ENCODE measurements around the gene TRIP10. TPM values are rescaled to one million over a fixed set of nuclear protein-coding genes. Genes with fewer than 3 reads are reported as not detected.

The TRIP10 gene
- total RNA-seq, 1 experiment from 2014 or later, result 96.6 TPM

GRCh38 chr19:6772028-6772865, 32.8 kb downstream of the TRIP10 start, which contains the start of gene VAV1:
VAV1 (plus strand) TSS chr19:6772708; CDS start chr19:6772808, 100 bp downstream.
- no peaks in the 10 kb centered on the region for H3K27me3 ChIP-seq (ENCODE audit: low read length)
- H4K20me1 ChIP-seq (ENCODE audit: low read length), result no peaks in the 10 kb centered on the region
- no peaks in the 10 kb centered on the region for H3K79me2 ChIP-seq (ENCODE audit: low read length)
- POLR2A ChIA-PET (ENCODE audit: unreplicated experiment), result no interaction called here
- intact Hi-C loops (cut with micrococcal nuclease), result no loop called here
- H3K27ac ChIP-seq (ENCODE audit: low read length), result no peak within 1 kb of the TSS
- 0 out of 2 replicates have a peak, but pooled peaks cover 5% of the 10 kb centered on the region for H3K4me1 ChIP-seq (ENCODE audit: insufficient read depth, low read length)
- TF ChIP-seq EZH2phosphoT487 (IDR thresholded peaks at IDR 0.05; ENCODE audit: borderline replicate concordance, low read length), result no peak
- TF ChIP-seq EZH2 (IDR thresholded peaks at IDR 0.05; ENCODE audit: low read length, unreplicated experiment), result no peak
- no peak for TF ChIP-seq CTCF (conservative IDR thresholded peaks at IDR 0.05; ENCODE audit: low read depth, low read length)
- DNase-seq (no peak), ATAC-seq (no peak)
- H3K9ac ChIP-seq (ENCODE audit: low read length), result no peak within 1 kb of the TSS
- no peak within 1 kb of the TSS for H2AFZ ChIP-seq (ENCODE audit: low read length)
- CTCF ChIA-PET, result no interaction called here
- no peaks in the 10 kb centered on the region for H3K36me3 ChIP-seq (ENCODE audit: low read depth, low read length)
- no peaks in the 10 kb centered on the region for H3F3A ChIP-seq (ENCODE audit: low read length, unreplicated experiment)
- H3K9me2 ChIP-seq (replicated peaks; ENCODE audit: low read length), result no peaks in the 10 kb centered on the region
- no TSS peak for BruUV-seq (replicated peaks)
- H3K4me3 ChIP-seq (ENCODE audit: low read length), result no peak within 1 kb of the TSS
- H3K9me3 ChIP-seq (ENCODE audit: low read length), result no peaks in the 10 kb centered on the region
- no peak within 1 kb of the TSS for H3K4me2 ChIP-seq (ENCODE audit: low read length)

- Histone ChIP-seq H3K9me2 (replicated peaks; ENCODE audit: low read length) (no peaks in the 10 kb centered on the region), H3K9me3 (ENCODE audit: low read length) (no peaks in the 10 kb centered on the region), H3K4me3 (ENCODE audit: low read length) (no peak overlapping the region), H3K4me1 (ENCODE audit: insufficient read depth, low read length) (0 out of 2 replicates have a peak, but pooled peaks cover 3% of the 10 kb centered on the region), H3K79me2 (ENCODE audit: low read length) (no peaks in the 10 kb centered on the region), H4K20me1 (ENCODE audit: low read length) (no peaks in the 10 kb centered on the region), H2AFZ (ENCODE audit: low read length) (no peak overlapping the region), H3K27ac (ENCODE audit: low read length) (no peak overlapping the region), H3F3A (ENCODE audit: low read length, unreplicated experiment) (no peaks in the 10 kb centered on the region), H3K9ac (ENCODE audit: low read length) (no peak overlapping the region), H3K36me3 (ENCODE audit: low read depth, low read length) (no peaks in the 10 kb centered on the region), H3K27me3 (ENCODE audit: low read length) (no peaks in the 10 kb centered on the region), H3K4me2 (ENCODE audit: low read length) (no peak overlapping the region)
- POLR2A ChIA-PET (ENCODE audit: unreplicated experiment), result no interaction called here
- TF ChIP-seq CTCF (conservative IDR thresholded peaks at IDR 0.05; ENCODE audit: low read depth, low read length) (no peak), EZH2 (IDR thresholded peaks at IDR 0.05; ENCODE audit: low read length, unreplicated experiment) (no peak), EZH2phosphoT487 (IDR thresholded peaks at IDR 0.05; ENCODE audit: borderline replicate concordance, low read length) (no peak)
- BruUV-seq (replicated peaks), result no TSS peak
- DNase-seq, result no peak
- no peak for ATAC-seq
- intact Hi-C loops (cut with micrococcal nuclease), result no loop called here
- CTCF ChIA-PET, result no interaction called here
These were observed 33.4 kb downstream of the TRIP10 start for GRCh38 chr19:6772866-6773322.

- no peaks in the 10 kb centered on the region for H3K9me2 ChIP-seq (replicated peaks; ENCODE audit: low read length)
- H3K4me1 ChIP-seq (ENCODE audit: insufficient read depth, low read length), result no peaks in the 10 kb centered on the region
- H3F3A ChIP-seq (ENCODE audit: low read length, unreplicated experiment), result no peaks in the 10 kb centered on the region
- no peak overlapping the region for H3K9ac ChIP-seq (ENCODE audit: low read length)
- no peaks in the 10 kb centered on the region for H4K20me1 ChIP-seq (ENCODE audit: low read length)
- H3K79me2 ChIP-seq (ENCODE audit: low read length), result no peaks in the 10 kb centered on the region
- POLR2A ChIA-PET (ENCODE audit: unreplicated experiment), result no interaction called here
- CTCF ChIA-PET, result no interaction called here
- no peak for DNase-seq
- no peak overlapping the region for H3K4me3 ChIP-seq (ENCODE audit: low read length)
- TF ChIP-seq EZH2phosphoT487 (IDR thresholded peaks at IDR 0.05; ENCODE audit: borderline replicate concordance, low read length), result no peak
- TF ChIP-seq EZH2 (IDR thresholded peaks at IDR 0.05; ENCODE audit: low read length, unreplicated experiment), result no peak
- no peak for TF ChIP-seq CTCF (conservative IDR thresholded peaks at IDR 0.05; ENCODE audit: low read depth, low read length)
- no peaks in the 10 kb centered on the region for H3K27me3 ChIP-seq (ENCODE audit: low read length)
- H3K27ac ChIP-seq (ENCODE audit: low read length), result no peak overlapping the region
- no TSS peak for BruUV-seq (replicated peaks)
- intact Hi-C loops (cut with micrococcal nuclease), result no loop called here
- H3K4me2 ChIP-seq (ENCODE audit: low read length), result no peak overlapping the region
- ATAC-seq, result no peak
- no peak overlapping the region for H2AFZ ChIP-seq (ENCODE audit: low read length)
- H3K9me3 ChIP-seq (ENCODE audit: low read length), result no peaks in the 10 kb centered on the region
- no peaks in the 10 kb centered on the region for H3K36me3 ChIP-seq (ENCODE audit: low read depth, low read length)
These were observed 33.9 kb downstream of the TRIP10 start for GRCh38 chr19:6773323-6773931.
